ENCODE data around the gene WRAP73.

Gene WRAP73

GRCh38 chr1:3645666-3646355 is 4.1 kb downstream of the WRAP73 start:
- no peak for DNase-seq

DNA sequence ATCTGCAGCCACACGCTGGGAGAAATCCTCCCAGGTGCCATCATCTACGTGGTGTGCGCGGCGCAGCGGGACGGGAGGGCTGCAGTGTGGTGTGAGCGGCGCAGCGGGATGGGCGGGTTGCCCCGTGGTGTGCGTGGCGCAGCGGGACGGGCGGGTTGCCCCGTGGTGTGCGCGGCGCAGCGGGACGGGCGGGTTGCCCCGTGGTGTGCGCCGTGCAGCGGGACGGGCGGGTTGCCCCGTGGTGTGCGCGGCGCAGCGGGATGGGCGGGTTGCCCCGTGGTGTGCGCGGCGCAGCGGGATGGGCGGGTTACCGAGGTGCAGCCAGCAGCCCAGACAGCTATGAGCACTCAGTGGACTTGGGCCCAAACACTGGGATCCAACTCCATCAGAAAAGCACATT is 4.7 kb downstream of the WRAP73 start:
- DNase-seq: no peak

GRCh38 chr1:3644273-3644672 is 5.6 kb downstream of the WRAP73 start:
- DNase-seq: no peak

DNA sequence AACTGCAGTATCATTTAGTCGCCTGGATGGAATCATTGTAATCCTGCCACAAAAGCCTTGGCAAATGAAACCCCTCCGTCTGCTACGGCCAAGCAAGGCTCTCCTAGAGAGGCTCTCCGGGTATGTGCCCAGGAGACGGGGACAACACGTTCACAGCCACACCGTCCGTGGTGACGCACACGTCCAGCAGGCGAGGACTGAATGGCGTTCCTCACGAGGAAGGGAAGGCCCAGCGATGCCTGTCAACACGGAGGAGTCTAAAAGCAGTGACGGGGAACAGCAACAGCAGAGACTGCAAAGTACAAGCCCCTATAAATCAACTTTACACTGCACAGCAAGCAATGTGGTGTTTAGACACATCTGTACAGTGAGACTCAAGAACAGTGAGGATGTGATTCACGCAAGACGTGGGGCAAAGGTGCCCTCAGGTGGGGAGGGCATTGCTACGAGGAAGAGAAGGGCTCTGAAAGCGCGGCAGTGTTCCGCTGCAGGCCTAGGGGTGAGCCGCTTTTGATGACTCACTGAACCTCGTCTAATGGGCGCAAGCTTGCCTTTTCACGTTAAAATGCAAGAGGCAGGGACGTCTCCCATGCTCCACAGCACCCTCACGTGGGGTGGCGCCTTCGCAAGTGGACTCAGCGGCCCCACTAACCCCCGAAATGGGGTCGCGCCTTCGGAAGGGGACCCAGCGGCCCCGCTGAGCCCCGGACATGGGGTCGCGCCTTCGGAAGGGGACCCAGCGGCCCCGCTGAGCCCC is 6.8 kb downstream of the WRAP73 start:
- no peak for DNase-seq

DNA sequence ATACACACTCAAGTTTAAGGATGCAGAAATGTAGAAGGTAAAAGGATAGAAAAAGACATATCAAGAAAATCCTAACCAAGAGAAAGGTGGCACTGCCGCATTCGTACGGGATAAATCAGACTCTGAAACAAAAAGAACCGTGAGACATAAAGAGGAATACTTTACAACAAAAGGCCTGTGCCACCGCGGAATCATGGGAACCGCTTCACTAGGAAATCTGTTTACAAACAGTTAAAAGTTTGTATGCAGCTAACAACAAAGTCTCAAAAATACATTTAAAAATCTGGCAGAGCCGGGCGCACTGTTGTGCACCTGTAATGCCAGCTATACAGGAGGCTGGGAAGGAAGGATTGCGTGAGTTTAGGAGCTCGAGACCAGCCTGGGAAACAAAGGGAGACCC is 8.1 kb downstream of the WRAP73 start:
- DNase-seq: no peak

GRCh38 chr1:3641046-3641760 is 8.7 kb downstream of the WRAP73 start:
- no peak for DNase-seq

- no peak for DNase-seq
These were observed 9.6 kb downstream of the WRAP73 start for GRCh38 chr1:3640121-3640837.

- DNase-seq: no peak
These were observed 10.4 kb downstream of the WRAP73 start for GRCh38 chr1:3639397-3639911.

DNA sequence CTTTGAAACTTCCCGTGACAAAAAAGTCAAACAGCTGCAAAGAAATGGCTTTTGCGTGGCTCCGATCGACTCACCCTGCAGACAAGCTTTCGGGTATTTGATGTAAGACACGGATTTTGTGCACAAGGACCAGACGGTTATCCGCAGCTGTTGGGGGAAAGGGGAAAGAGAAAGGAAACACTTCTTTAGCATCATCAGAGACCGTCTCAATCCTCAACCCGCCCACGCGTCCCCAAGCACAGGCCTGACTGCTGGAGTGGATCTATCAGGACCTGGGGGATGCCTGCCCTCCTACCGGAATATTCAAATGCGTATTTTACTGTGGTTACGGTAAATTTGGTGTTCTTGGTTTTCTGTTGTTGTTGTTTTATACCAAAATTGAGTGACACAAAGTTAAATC is 11.2 kb downstream of the WRAP73 start:
- no peak for DNase-seq

- no peak for DNase-seq
These were observed 11.9 kb downstream of the WRAP73 start for GRCh38 chr1:3638027-3638426.

DNA sequence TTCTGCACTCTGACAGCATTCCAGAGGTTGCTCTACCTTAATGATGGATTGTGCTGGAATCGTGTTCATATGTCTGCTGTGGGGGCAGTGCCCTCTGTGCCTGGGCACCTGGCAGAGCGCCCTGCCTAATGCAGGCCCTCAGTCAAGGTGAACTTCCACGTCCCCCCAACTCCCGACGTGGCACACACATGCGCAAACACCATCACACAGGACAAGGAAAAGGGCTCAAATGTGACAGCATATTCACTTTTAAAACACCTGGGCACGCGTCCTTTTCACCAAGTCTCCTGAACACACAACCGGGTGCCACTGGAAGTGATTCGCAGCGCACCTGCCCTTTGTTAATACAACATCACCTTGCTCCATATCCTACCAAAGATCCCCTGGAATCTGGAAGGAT is 13.4 kb downstream of the WRAP73 start:
- no peak for DNase-seq

GRCh38 chr1:3636080-3636479 is 13.8 kb downstream of the WRAP73 start:
- no peak for DNase-seq

DNA sequence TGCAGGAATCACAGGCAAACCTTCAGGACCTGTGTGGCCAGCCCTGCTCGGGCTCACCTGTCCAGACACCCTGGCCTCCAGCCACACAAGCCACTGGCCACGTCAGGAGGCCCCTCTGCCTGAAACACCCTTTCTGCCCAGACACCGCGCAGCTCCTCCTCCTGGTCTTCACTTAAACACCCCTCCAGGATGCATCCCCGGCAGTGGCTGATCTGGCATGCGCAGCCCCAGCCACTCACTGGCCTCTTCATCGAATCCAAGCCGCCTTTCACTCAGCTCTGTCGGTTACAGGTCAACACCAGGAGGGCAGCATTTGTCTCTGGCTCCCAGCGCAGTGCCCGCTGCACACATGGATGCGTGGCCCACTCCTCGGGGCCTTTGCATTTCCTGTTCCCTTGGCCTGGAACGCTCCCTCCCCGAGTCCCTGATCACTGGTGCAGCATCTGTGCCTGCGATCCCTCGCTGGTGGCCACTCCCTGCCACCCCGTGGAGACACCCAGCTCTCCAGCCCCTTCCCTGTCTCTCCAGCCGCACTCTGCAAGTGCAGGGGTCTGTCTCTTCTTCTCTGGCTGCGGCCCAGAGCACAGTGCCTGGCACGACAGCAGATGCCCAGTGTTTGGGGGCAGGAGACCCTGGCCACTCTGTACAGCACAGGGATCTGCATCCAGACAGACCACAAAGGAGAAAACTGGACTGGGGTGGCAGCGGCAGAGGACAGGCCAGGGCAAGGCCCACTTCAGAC is 15.7 kb downstream of the WRAP73 start:
- no peak for DNase-seq

DNA sequence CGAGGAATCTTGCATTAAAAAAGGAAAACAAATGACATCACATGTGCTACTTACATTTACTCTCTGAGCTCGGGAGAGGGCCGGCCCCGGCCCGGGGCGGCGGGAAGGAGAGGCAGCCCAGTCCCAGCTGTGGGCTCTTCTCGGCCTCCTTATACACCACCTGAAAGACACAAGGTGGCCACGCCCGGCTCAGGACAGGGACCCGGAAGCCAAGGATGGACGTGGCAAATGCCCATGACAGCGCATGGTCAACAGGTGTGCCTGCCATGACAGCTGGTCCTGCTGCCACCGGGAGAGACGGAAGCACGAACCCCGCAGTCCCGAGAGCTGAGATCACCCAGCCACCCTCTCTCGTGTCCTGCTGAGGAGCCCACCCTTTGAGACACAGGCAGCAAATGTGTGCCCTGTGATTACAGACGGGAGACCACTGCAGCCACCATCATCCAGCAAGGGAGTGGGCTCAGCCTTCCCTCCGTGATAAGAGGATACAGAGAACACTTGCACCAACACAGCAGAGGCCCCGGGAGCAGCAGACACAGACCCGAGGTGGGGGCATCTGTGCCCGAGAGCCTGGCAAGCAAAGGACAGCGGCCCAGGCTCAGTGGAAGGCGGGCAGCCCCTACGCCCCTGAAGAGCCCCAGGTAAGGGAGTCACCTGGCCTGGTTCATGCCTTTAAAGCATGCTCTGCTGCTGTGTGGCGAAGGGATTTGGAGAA is 16.4 kb downstream of the WRAP73 start:
- DNase-seq: no peak

GRCh38 chr1:3632716-3633343 is 17.1 kb downstream of the WRAP73 start:
- DNase-seq: no peak

- no peak for DNase-seq
These were observed 17.6 kb downstream of the WRAP73 start for GRCh38 chr1:3632298-3632697.

DNA sequence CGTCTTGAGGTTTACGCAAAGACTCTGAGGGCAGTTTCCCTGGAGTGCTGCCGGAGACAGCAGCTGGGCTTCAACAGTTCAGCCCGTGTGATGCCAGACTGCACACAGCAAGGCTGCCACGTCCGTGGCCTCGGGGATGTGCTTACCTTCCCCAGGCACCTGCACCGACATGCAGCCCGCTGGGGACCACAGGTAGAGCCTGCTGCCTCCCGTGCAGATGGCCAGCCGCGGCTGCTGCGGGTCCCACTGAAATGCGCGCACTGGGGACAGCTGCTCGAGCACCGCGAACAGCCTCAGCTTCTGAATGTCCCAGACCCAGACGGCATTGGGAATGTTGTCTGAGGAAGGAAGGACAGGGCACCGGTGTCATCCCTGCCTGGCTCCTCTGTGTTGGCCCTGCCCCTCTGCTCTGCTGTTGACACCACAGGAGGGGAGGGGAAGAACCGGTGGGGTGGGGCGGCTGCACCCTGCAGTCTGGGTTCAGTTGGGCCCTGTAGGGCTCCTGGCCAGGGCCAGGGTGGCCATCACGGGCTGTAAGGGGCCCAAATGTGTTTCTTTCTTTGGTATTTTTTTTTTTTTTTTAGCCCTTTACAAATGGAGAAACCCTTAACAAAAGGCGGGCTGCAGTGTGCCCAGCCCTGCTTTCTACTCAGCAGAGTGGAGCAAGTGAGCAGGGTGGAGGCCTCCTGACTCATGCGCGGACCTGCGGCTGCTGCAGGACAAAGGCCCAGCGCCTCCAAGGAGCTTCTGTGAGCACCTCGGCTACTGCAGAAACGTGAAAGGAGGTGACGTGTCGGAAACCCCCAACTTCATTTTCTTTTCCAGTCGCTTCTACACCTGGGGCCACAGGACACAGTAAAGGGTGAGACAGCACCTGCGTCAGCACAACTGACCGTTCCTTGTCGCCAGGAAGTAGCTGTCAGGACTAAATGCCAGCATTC is 18.3 kb downstream of the WRAP73 start:
- DNase-seq: no peak

DNA sequence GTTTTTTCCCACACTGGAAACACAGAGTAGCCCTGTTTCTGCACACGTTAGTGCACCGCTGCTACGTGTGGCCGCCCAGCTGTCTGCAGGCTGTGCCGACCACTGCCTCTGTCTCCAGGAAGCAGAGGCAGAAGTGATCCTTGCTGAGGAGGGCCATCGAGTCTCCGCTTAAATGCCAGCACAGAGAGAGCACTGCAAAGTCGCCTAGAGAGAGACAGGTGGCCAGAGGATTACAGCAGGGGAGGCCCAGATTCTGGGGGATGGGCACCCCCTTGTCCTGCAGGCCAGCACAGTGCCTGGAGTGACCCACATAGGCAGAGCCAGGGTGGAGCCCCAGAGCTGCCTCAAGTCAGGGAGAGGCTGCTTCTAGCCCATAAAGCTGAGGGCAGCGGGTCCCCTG is 19.0 kb downstream of the WRAP73 start:
- DNase-seq: no peak

DNA sequence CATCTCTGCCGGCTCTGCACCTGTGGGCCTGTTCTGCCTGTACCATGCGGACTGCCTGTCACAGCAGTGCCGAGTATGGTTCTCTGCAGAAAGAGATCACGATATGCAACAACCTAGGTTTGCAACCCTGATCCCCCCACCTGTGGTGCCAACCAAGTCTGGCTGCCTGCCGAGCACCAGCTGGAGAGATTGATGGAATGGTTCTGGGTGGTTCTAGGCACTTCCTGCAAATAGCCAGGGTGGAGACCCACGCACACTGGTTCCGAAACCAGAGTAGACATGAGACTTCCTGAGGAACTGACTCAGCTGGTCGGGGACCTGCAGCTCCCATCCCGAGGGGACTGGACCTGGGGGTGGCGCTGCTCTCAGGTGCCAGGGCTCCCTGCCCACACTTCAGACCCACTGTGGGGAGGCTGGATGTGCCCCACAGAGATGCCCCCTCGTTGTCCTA is 19.7 kb downstream of the WRAP73 start:
- no peak for DNase-seq
